Esophagus muscularis mucosa (tissue), 3 donors: Measurements from ENCODE around the gene TMEM158.

Experiments used
- POLR2A ChIP-seq: fragments of 450-650 bp; IDR thresholded peaks from one replicate; pipeline ENCODE4 v1.6.1; 2017; ENCODE audit warnings: antibody characterized with exemption, moderate library complexity, mild to moderate bottlenecking, low read depth
- TF ChIP-seq, protein P1 (sequence below), 3 experiments: fragments of 200-600 bp in 2 of 3; fragments of 450-650 bp in 1 of 3; sonication (generic) in 2 of 3; IDR thresholded peaks; one replicate each; pipeline ENCODE4 v1.5.1; 2017 to 2019; ENCODE audit warnings: antibody characterized with exemption in 3 of 3, mild to moderate bottlenecking in 2 of 3, moderate library complexity in 1 of 3

DNA sequence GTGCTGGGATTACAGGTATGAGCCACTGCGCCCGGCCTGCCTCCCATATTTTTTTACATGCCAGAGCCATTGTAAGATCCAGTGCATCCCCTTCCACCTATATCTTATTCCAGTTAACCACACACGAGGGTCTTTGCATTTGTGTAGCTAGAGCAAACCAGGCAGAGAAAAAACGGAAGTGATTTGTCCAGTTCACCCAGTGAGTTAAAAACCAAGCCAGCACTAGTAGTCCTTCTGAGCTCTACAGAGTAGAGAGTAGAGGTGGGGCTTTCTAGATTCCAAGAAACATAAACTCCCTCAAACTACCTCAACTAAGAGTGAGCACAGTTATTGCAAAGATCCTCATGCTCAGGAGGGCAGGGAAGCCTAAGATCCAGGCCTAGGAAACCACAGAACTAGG is 34.7 kb downstream of the TMEM158 start:
- TF ChIP-seq, protein P1, sequence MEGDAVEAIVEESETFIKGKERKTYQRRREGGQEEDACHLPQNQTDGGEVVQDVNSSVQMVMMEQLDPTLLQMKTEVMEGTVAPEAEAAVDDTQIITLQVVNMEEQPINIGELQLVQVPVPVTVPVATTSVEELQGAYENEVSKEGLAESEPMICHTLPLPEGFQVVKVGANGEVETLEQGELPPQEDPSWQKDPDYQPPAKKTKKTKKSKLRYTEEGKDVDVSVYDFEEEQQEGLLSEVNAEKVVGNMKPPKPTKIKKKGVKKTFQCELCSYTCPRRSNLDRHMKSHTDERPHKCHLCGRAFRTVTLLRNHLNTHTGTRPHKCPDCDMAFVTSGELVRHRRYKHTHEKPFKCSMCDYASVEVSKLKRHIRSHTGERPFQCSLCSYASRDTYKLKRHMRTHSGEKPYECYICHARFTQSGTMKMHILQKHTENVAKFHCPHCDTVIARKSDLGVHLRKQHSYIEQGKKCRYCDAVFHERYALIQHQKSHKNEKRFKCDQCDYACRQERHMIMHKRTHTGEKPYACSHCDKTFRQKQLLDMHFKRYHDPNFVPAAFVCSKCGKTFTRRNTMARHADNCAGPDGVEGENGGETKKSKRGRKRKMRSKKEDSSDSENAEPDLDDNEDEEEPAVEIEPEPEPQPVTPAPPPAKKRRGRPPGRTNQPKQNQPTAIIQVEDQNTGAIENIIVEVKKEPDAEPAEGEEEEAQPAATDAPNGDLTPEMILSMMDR (IDR thresholded peaks at IDR 0.05) = no peak
- no peak for TF ChIP-seq POLR2A
